HG03565 (cell line): ENCODE data around the gene IDUA.

Source experiments
- ATAC-seq: cut with Tn5 transposase; IDR thresholded peaks from one replicate; pipeline ENCODE4 v1.9.1; 2021; ENCODE audit warnings: mild to moderate bottlenecking, moderate library complexity; ENCODE audit not compliant: unreplicated experiment

Gene IDUA

GRCh38 chr4:1013225-1014073 is 26.6 kb downstream of the IDUA start:
- ATAC-seq, result no peak

DNA sequence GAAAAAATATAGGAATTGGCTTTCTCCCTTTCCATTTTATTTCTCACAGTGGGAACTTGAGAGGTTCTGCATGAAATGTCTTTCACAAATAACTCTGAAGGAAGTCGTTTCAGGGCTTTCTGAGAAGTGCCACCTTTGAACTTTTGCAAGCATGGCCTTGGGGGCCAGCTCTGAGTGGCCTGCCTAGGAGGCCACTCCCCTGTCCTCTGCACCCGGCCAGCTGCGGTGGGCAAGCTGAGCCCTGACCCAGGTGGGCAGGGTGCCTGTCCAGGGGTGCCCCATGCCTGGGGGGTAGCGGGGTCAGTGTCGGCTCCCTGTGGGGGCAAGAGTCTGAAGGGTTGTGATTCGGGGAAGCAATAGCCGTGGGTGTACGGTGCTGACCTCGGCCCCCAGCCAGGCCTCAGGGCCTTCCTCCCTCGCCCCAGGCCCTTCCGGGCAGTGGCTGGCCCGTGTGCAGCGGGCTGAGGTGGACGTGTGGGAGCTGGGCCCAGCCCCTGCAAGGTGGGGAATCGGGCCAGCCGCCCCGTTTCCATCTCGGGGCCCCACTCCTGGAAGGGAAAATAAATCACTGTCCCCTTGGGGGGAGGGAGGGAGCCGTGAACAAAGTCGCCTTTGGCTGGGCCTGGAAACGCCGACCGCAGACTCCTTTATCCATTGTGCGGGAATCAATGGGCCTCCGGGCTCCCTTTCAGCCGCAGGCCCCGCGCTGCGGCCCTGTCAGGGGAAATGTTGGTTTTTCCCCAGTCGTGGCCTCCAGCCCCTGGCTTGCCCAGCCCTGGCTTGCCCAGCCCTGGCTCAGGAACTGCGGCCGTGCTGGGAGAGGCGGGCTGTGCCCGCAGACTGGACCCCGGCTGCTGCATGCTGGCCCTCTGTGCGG is 27.7 kb downstream of the IDUA start:
- ATAC-seq, result no peak

- no peak for ATAC-seq
Measured at GRCh38 chr4:1015179-1015578, 28.3 kb downstream of the IDUA start.

DNA sequence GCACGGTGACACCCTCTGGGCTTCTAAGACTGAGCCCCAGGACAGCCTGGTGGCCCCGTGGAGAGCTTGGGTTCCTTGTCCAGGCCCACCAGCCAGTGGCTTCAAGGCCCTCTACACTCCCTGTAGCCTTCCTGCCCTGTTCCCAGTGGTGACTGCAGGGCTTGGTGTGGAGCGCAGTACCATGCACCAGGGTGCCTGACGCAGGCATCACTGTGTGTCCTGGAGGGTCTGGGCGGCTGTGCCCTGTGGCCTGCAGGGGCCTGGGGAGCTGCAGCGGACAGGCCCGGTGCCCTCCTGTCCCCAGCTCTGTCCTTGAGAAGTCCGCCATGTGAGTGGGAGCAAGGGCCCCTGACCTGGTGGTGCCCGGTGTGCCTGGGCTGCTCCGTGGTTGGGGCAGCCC is 28.9 kb downstream of the IDUA start:
- ATAC-seq, result no peak

DNA sequence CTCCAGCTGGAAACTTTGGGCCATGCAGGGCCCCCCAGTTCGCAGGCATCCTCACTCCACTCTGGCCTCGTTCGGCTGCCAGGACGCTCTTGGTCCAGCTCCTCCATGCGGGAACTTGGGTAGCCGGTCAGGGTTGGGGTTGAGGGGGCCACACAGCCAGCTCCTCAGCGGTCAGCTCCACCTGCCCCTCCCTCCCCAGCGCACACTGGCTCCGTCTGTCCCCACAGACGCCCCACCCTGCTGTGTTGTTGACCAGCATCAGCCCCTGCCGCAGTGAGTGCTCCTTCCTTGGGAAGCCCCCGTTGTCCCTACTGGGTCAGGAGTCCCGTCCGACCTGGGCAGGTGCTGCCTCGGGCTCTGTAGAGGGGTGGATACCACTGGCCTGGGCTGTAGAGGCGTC is 30.4 kb downstream of the IDUA start:
- no peak for ATAC-seq

DNA sequence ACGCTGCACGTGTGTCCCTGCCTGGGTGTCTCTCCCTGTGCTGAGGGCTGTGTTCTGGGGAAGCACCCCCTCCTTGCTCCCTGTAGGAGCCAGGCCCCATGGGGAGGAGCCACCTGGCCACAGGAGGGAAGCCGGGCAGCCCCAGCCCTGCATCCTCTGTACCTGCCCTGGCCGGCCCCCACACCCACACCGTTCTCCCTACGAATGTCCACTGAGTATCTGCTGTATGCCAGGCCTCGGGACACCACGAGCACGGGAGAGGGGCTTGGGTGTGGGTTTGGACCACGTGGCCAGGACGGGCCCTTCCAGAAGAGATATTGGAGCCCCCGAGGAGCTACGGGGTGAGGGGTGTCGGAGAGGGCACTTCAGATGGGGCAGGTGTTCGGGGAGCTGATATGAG is 30.9 kb downstream of the IDUA start:
- no peak for ATAC-seq

- ATAC-seq, result no peak
Measured at GRCh38 chr4:1018147-1019020, 31.5 kb downstream of the IDUA start.

- no peak for ATAC-seq
Measured at GRCh38 chr4:1019320-1019719, 32.5 kb downstream of the IDUA start.

- no peak for ATAC-seq
Measured at GRCh38 chr4:1019729-1020470, 33.1 kb downstream of the IDUA start.

DNA sequence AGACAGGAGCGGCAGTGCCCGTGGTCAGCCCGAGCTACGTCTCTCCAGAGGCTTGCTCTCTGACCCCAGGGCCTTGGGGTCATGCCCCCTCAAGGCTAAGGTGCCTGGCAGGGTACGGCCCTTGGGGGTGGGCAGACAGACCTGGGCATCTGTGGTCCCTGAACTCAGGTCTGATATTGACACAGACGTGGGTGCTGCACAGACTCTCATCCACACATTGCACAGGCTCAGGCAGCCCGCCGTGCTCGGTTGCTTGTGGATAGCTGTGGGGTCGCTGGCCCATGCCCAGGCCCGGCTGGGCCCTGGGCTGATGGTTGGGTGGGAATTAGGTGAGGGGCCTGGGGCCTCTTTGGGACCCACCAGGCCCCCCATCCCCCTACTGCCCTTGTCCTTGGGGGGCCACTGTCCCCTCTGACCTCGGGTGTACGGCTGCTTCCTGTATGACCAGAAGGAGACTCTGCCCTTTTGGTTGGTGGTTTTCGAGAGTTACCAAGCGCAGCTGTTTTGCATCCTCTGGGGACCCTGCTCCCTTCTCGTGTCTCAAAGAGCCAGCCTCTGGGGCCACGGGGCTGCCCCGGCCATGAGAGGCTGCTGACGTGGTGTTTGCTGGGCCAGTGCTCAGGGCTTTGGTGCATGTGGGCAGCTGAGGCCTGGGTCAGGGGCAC is 34.7 kb downstream of the IDUA start:
- ATAC-seq, result peak; percentile 69

- no peak for ATAC-seq
Measured at GRCh38 chr4:1022051-1022738, 35.4 kb downstream of the IDUA start.

- ATAC-seq, result no peak
Measured at GRCh38 chr4:1022739-1023066, 35.9 kb downstream of the IDUA start.

DNA sequence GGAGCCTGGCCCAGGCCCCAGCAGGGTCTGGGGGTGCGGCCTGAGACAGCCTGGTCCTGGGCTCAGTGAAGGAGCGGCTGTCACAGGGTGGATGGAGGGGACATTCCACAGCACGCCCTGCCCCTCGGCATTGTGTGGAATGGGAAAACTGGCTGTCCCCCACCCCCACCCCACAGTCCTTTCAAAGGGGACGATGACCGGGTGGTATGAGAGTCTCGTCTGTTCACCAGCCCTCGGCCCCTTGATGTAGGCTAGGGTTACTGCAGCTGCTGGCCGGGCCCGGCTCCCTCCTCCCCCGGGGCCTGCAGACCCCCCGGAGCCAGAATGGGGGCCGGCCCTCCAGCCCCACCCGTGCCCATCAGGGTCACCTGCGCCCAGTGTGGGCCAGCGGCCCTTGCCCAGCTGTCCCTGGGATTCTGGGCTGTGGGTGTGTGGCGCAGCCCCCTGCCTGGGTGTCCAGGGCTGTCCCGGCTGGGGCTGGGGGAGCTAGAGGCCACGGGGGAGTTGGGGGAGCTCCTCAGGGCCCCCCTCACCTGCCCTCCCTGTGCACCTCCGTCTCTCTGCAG is 36.3 kb downstream of the IDUA start:
- ATAC-seq, result no peak

- no peak for ATAC-seq
Measured at GRCh38 chr4:1023895-1024740, 37.3 kb downstream of the IDUA start.

DNA sequence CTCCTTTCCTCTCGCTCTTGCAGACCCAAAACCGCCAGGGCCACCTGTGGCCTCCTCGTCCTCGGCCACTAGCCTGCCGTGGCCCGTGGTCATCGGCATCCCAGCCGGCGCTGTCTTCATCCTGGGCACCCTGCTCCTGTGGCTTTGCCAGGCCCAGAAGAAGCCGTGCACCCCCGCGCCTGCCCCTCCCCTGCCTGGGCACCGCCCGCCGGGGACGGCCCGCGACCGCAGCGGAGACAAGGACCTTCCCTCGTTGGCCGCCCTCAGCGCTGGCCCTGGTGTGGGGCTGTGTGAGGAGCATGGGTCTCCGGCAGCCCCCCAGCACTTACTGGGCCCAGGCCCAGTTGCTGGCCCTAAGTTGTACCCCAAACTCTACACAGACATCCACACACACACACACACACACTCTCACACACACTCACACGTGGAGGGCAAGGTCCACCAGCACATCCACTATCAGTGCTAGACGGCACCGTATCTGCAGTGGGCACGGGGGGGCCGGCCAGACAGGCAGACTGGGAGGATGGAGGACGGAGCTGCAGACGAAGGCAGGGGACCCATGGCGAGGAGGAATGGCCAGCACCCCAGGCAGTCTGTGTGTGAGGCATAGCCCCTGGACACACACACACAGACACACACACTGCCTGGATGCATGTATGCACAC is 38.2 kb downstream of the IDUA start:
- ATAC-seq, result no peak

DNA sequence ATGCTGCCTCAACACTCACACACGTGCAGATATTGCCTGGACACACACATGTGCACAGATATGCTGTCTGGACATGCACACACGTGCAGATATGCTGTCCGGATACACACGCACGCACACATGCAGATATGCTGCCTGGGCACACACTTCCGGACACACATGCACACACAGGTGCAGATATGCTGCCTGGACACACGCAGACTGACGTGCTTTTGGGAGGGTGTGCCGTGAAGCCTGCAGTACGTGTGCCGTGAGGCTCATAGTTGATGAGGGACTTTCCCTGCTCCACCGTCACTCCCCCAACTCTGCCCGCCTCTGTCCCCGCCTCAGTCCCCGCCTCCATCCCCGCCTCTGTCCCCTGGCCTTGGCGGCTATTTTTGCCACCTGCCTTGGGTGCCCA is 39.3 kb downstream of the IDUA start:
- no peak for ATAC-seq

GRCh38 chr4:1027219-1027914 is 40.5 kb downstream of the IDUA start:
- ATAC-seq, result no peak
